Activated CD4-positive, alpha-beta T cell treated with anti-CD3 and anti-CD28 coated beads for 36 hours (primary cell): Measurements from ENCODE around the gene RTBDN. TPM values are rescaled to one million over a fixed set of nuclear protein-coding genes. Genes with fewer than 3 reads are reported as not detected.
"Not testable (repeated sequence)": the region's sequence is repeated elsewhere in the genome, so short reads cannot be mapped to it uniquely, and the experiment has no call there.

Experiments
- ATAC-seq: fragments of 200-7000 bp; cut with Tn5 transposase; one replicate; pipeline ENCODE4 v1.10.0; 2021; ENCODE audit warnings: mild to moderate bottlenecking, moderate library complexity
- CTCF ChIA-PET: fragments of 350-600 bp; sonication (Branson Sonifier 250); formaldehyde crosslinking; loops from one replicate; lab custom pipeline; 2021; ENCODE audit warnings: antibody characterized with exemption; lab: Charles Lee
- POLR2A ChIA-PET: fragments of 350-600 bp; sonication (Branson Sonifier 250); formaldehyde crosslinking; loops from one replicate; lab custom pipeline; 2021; ENCODE audit warnings: antibody characterized with exemption, inconsistent platforms; lab: Charles Lee
- DNase-seq: peaks from one replicate; pipeline ENCODE4 v3.0.0-alpha.2; 2020
- H3K27ac Mint-ChIP-seq: one replicate; pipeline ENCODE4 v1.8.0; 2021; ENCODE audit warnings: mixed read lengths
- H3K27me3 Mint-ChIP-seq: one replicate; pipeline ENCODE4 v1.8.0; 2021; ENCODE audit warnings: mixed read lengths
- H3K36me3 Mint-ChIP-seq: one replicate; pipeline ENCODE4 v1.8.0; 2021; ENCODE audit warnings: low read depth, mixed read lengths
- H3K4me1 Mint-ChIP-seq: one replicate; pipeline ENCODE4 v1.8.0; 2021; ENCODE audit warnings: mixed read lengths
- H3K4me3 Mint-ChIP-seq: one replicate; pipeline ENCODE4 v1.8.0; 2021; ENCODE audit warnings: mild to moderate bottlenecking, moderate library complexity, mixed read lengths
- H3K9me3 Mint-ChIP-seq: one replicate; pipeline ENCODE4 v1.8.0; 2021; ENCODE audit warnings: low read depth, mixed read lengths
- intact Hi-C, 2 experiments: fragments of 100-400 bp; cut with DNase I in 1 of 2; cut with micrococcal nuclease in 1 of 2; formaldehyde crosslinking; loops; one replicate each; pipeline versions ENCODE4 v1.14.2 to v1.15.1; 2022 to 2024; cut with DNase I, micrococcal nuclease
- total RNA-seq, 2 experiments: library from RNA; stranded (reverse); gene quantifications; one replicate each; pipeline ENCODE4 v1.2.3, GENCODE V29; 2021

The RTBDN gene
- total RNA-seq, 2 experiments from 2014 or later, result not detected

DNA sequence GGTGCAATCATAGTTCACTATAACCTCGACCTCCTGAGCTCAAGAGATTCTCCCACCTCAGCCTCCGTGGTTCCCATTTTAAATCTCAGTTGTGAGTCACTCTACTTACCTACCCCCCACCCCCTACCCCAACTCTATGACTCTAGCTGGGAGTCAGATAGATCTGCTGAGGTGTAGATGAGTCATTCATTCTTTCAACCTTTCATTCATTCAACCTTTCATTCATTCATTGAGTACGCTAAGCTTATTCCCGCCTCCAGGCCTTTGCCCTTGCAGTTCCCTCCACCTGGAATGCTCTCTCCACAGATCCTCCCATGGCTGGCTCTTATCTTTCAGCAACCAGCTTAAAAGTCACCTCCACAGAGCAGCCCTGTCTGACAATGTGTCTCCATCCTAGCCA is 2.8 kb upstream of the RTBDN start:
- Mint-ChIP-seq H3K9me3 (no peaks in the 10 kb centered on the region), H3K27ac (no peak overlapping the region), H3K27me3 (peaks cover 71% of the 10 kb centered on the region), H3K36me3 (no peaks in the 10 kb centered on the region), H3K4me3 (no peak overlapping the region), H3K4me1 (peaks cover 41% of the 10 kb centered on the region)
- ChIA-PET CTCF (interaction anchor here (0.5 to 1.8 kb wide), 9 partner anchors 9 to 342 kb away, joined by 3 to 17 read pairs (median 4); no protein-coding TSS in a partner anchor), POLR2A (interaction anchor here (0.6 kb wide), 1 partner anchor 45 kb away, joined by 3 read pairs; no protein-coding TSS in a partner anchor)
- intact Hi-C loops, result no loop called here
- peak; percentile 43 for DNase-seq
- ATAC-seq, result no peak

DNA sequence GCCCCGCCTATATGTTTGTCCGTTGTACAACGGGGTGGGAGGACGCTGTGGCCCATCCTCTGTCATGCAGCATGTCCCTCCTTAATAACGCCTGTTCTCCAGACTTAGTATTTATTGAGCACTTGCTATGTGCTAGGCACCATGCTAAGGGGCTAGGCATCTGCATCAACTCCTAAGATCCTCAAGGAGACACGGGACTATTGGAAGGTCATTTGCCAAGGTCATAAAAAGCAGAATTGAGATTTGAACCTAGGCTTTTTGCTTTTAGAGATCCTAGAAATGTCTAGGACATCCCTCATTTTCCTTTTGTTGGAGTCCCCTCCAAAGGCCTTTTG is 2.1 kb upstream of the RTBDN start:
- CTCF ChIA-PET, result interaction anchor here (0.8 to 1.8 kb wide), 5 partner anchors 8 to 71 kb away, joined by 3 to 17 read pairs (median 4); no protein-coding TSS in a partner anchor
- Mint-ChIP-seq H3K4me3 (no peak overlapping the region), H3K36me3 (no peaks in the 10 kb centered on the region), H3K27ac (no peak overlapping the region), H3K4me1 (peaks cover 42% of the 10 kb centered on the region), H3K27me3 (peaks cover 72% of the 10 kb centered on the region), H3K9me3 (no peaks in the 10 kb centered on the region)
- no peak for DNase-seq
- no peak for ATAC-seq
- POLR2A ChIA-PET, result interaction anchor here (0.6 kb wide), 1 partner anchor 45 kb away, joined by 3 read pairs; no protein-coding TSS in a partner anchor
- intact Hi-C loops, result no loop called here

DNA sequence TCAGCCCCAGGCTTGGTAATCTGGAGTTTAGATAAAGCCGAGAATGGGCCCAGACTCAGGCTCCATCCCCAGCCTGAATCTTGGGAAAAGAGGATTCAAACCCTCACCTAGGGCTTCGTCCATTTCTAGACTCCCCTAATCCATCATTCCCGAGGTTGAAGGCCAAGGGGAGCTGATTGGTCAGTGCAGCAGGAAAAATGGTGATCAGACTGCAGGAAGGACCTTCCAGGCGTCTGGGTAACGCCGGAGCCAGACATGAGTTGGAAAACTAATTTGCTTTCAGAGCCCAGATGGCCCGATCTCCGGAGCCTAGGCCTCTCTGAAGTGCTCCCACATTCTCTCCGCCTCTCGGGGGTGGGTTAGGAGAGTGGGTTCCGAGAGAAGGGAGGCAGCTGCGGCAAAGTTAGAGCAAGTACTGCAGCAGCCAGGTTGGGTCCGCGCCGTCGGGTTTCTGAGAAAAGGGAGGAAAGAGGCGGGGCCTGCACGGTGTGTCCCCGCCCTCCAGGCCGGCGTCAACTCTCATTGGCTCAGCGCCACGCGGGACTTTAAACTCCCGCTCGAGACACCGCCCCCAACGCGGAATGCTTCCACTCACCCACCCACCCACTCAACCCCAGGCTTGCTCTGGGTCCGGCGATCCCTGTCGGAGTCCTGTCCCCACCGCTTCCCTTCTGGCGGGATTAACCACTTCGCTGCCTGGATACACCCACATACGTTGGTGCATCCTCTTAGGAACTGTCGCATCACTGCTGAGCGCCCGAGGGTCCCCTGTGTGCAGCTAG is 788 bp upstream of the RTBDN start:
- intact Hi-C loops, result loop anchor here in 1 of 2 experiments (2.0 kb wide), 1 partner anchor 264 kb away; no protein-coding TSS in a partner anchor
- Mint-ChIP-seq H3K9me3 (no peaks in the 10 kb centered on the region), H3K4me3 (no peak overlapping the region), H3K36me3 (no peaks in the 10 kb centered on the region), H3K27me3 (peaks cover 70% of the 10 kb centered on the region), H3K27ac (no peak overlapping the region), H3K4me1 (peaks cover 31% of the 10 kb centered on the region)
- ChIA-PET POLR2A (no interaction called here), CTCF (interaction anchor here (0.7 to 1.6 kb wide), 7 partner anchors 12 to 550 kb away, joined by 3 to 4 read pairs (median 3); partner anchors contain the start of gene SYCE2)
- ATAC-seq, result no peak
- DNase-seq, result peak; percentile 64

DNA sequence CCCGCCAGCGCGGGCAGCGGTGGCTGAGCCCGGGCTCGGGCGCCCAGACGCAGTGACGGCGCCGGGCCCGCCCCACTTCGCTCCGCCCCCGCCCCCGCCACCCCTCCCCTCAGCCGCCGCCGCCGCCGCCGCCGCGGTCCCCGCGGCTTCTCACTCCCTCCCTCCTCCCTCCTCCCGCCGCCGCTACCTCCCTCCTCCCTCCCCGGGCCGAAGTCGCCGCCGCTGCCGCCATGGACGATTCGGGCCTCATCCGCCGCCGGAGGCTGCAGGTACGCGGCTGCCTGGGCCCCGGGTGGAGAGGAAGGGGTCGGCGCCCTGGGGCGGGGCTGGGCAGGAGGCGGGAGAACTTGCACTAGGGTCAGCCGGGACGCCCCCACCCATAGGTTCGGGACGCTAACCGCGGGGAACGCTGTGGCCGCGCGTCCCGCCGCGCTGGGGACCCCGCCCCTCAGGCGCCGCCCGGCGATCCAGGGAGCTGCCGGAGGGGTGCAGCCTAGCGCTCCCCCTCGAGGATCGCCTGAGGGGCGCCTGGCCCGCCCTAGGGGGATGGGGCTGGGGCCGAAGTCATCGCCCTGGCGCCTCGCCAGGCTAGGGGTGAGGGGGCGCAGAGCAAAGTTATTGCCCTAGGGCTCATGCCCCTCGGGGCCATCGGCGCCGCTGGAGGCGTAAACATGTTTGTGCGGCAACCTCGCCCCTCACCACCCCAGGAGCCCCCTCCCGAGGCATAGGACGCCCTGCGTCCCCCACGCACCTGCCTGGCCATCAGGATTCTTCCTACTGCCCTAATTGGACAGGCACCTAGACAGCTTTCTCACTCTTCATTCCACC is 427 bp downstream of the RTBDN start:
- intact Hi-C loops, result loop anchor here in 1 of 2 experiments (2.0 kb wide), 1 partner anchor 265 kb away; no protein-coding TSS in a partner anchor
- Mint-ChIP-seq H3K36me3 (no peaks in the 10 kb centered on the region), H3K27ac (no peak overlapping the region), H3K4me3 (no peak overlapping the region), H3K9me3 (no peaks in the 10 kb centered on the region), H3K27me3 (peaks cover 66% of the 10 kb centered on the region), H3K4me1 (peaks cover 24% of the 10 kb centered on the region)
- peak; percentile 71 for DNase-seq
- peak; percentile 15 for ATAC-seq
- CTCF ChIA-PET, result interaction anchor here (0.6 to 1.6 kb wide), 6 partner anchors 13 to 551 kb away, joined by 3 to 4 read pairs (median 4); partner anchors contain the start of gene SYCE2
- POLR2A ChIA-PET, result no interaction called here

DNA sequence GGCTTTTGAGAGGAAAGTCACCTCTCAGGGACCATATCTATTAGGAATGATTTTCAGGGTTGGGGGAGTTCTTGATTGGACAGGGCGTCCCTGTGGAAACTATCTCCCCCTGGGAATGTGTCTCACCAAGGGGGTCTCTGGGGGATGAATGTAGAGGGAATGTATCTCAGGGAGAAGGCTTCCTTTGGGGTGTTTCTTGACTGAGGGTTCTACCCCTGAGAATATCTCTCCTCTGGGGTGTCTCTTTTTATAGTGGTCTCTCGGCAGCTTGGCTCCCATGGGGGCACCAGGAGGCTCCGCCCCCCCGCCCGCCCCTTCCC is 1.0 kb downstream of the RTBDN start:
- CTCF ChIA-PET, result interaction anchor here (1.4 to 1.5 kb wide), 2 partner anchors 14 to 67 kb away, joined by 4 read pairs; no protein-coding TSS in a partner anchor
- peaks cover 23% of the 10 kb centered on the region for H3K4me1 Mint-ChIP-seq

DNA sequence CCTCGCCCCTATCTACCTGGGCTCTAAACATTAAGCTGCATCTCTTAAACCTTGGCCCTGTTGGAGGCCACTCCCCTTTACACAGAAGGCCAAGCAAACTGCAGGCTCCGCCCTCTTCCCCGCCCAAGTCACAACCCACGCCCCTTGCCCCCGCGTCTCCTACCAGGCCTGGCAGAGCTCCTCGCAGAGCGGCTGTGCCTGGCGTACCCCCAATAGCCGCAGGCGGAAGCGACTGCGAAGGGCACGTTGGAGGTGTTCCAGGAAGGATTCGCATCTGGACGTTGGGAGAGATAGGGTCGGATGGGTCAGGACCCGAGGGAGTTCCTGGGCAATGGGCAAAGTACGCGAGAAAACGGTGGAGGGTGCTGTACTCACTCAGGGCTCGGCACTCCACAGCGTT is 5.9 kb downstream of the RTBDN start:
- no peak overlapping the region for H3K4me3 Mint-ChIP-seq
- H3K27me3 Mint-ChIP-seq, result peaks cover 56% of the 10 kb centered on the region
- intact Hi-C loops, result loop anchor here in 1 of 2 experiments (10.0 kb wide), 1 partner anchor 254 kb away; no protein-coding TSS in a partner anchor
- no peak overlapping the region for H3K27ac Mint-ChIP-seq
- ATAC-seq (peak; percentile 69), DNase-seq (peak; percentile 71)
- ChIA-PET POLR2A (interaction anchor here (0.6 kb wide), 1 partner anchor 22 kb away, joined by 5 read pairs; the partner anchor contains the start of gene RNASEH2A), CTCF (interaction anchor here (1.0 to 2.7 kb wide), 6 partner anchors 9 to 73 kb away, joined by 3 to 13 read pairs (median 4); partner anchors contain the start of gene GCDH)
- no peaks in the 10 kb centered on the region for H3K36me3 Mint-ChIP-seq
- H3K9me3 Mint-ChIP-seq, result no peaks in the 10 kb centered on the region
- H3K4me1 Mint-ChIP-seq, result peaks cover 19% of the 10 kb centered on the region

More for the DNA sequence above, 1.0 kb downstream of the RTBDN start:
- Mint-ChIP-seq H3K27me3 (peaks cover 68% of the 10 kb centered on the region), H3K9me3 (no peaks in the 10 kb centered on the region), H3K4me3 (peak overlapping the region; percentile 38), H3K27ac (no peak overlapping the region), H3K36me3 (no peaks in the 10 kb centered on the region)
- ATAC-seq (no peak), DNase-seq (no peak)
- POLR2A ChIA-PET, result no interaction called here
- intact Hi-C loops, result no loop called here

DNA sequence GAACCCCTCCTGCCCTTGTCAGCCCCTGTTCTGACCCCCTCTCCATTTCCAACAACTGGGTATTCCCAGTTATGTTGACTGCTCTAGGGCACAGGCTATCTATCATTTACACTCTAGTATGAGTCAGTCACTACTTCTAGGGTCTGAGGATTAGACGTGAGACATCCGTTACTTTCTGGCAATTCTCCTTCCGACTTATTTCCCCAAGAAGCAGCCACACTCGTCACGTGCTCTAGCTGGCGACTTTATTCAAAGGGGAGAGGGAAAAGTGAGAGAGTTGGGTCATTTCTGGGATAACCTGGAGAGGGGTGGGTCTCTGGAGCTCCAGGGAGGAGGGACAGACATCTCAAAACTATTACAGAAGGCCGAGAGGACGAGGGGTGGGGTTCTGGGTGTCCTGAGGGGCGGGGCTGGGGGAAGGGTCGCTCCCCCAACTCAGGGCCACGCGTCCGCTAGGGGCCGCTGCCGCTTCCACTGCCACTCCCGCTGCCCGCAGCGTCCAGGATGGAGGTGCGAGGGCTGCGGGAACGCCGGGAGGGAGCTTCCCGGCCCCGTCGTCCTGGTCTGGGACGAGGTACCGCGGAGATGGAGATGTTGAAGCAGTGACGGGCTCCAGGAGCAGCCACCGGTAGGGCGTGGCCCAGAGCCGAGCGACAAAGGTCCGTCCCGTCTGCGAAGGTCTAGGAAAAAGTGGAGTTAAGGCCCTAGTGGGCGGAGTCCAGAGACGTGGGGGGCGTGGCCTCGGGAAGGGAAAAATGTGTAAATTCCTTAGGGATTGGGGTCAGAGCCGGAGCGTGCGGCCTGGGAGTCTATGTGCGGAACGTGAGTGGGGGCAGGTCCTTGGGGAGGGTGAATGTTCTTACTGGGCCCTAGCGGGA is 8.9 kb downstream of the RTBDN start:
- intact Hi-C loops, result loop anchor here in 1 of 2 experiments (10.0 kb wide), 1 partner anchor 251 kb away; no protein-coding TSS in a partner anchor
- Mint-ChIP-seq H3K9me3 (peaks cover 7% of the 10 kb centered on the region), H3K4me1 (peaks cover 9% of the 10 kb centered on the region), H3K36me3 (no peaks in the 10 kb centered on the region), H3K27ac (no peak overlapping the region), H3K27me3 (peaks cover 35% of the 10 kb centered on the region), H3K4me3 (no peak overlapping the region)
- DNase-seq (peak; percentile 65), ATAC-seq (peak; percentile 50)
- ChIA-PET POLR2A (no interaction called here), CTCF (interaction anchor here (0.5 to 1.6 kb wide), 13 partner anchors 12 to 238 kb away, joined by 3 to 5 read pairs (median 3); partner anchors contain the start of gene RNASEH2A)

DNA sequence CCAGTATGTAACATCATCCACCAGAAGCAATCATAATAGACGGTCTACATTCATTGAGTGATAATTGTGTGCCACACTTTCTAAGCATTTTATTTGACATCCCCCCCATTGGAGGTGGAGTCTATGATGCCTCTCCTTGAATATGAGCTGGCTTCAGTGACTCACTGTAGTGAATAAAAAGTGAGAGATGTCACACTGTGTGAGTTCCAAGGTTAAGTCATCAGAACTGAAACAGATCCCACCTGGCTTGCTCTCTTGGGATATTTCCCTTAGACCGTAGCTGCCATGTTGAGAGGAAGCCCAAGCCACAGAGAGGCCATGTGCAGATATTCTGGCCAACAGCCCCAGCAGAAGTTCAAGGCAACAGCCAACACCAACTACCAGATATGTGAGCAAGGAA is 12.6 kb downstream of the RTBDN start:
- Mint-ChIP-seq H3K4me1 (peaks cover 9% of the 10 kb centered on the region), H3K27me3 (peaks cover 17% of the 10 kb centered on the region), H3K36me3 (no peaks in the 10 kb centered on the region), H3K27ac (no peak overlapping the region), H3K9me3 (peaks cover 7% of the 10 kb centered on the region), H3K4me3 (no peak overlapping the region)
- ATAC-seq, result peak; percentile 53
- no peak for DNase-seq
- CTCF ChIA-PET, result interaction anchor here (1.4 to 1.8 kb wide), 2 partner anchors 54 to 56 kb away, joined by 3 to 10 read pairs; no protein-coding TSS in a partner anchor
- POLR2A ChIA-PET, result interaction anchor here (0.7 kb wide), 1 partner anchor 566 kb away, joined by 3 read pairs; no protein-coding TSS in a partner anchor
- intact Hi-C loops, result loop anchor here in 1 of 2 experiments (5.0 to 10.0 kb wide), 2 partner anchors 36 to 247 kb away; no protein-coding TSS in a partner anchor

DNA sequence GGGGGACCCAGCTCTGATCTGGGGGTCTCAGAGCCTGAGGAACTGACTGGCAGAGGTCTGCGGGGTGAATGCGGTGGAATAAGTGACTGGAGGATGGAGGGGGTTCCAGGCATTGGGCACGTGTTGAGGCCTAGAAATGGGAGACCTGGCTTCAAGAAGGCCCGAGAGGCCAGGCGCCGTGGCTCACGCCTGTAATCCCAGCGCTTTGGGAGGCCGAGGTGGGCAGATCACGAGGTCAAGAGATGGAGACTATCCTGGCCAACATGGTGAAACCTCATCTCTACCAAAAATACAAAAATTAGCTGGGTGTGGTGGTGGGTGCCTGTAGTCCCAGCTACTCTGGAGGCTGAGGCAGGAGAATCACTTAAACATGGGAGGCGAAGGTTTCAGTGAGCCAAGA is 16.6 kb downstream of the RTBDN start:
- not testable (repeated sequence) for ATAC-seq

DNA sequence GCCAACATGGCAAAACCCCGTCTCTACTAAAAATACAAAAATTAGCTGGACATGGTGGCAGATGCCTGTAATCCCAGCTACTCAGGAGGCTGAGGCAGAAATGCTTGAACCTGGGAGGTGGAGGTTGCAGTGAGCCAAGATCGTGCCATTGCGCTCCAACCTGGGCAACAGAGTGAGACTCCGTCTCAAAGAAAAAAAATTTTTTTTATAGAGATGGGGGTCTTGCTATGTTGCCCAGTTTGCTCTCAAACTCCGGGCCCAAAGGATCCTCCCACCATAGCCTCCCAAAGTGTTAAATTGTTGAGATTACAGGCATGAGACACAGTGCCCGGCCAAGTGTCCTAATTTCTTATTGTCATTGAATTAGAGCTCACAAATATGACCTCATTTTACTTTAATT is 17.2 kb downstream of the RTBDN start:
- POLR2A ChIA-PET, ATAC-seq, H3K9me3 Mint-ChIP-seq, H3K27ac Mint-ChIP-seq, H3K27me3 Mint-ChIP-seq, DNase-seq, H3K4me1 Mint-ChIP-seq, intact Hi-C loops, H3K4me3 Mint-ChIP-seq: not testable (repeated sequence)
- CTCF ChIA-PET, result interaction anchor here (0.7 kb wide), 1 partner anchor 1329 kb away, joined by 3 read pairs; no protein-coding TSS in a partner anchor
- H3K36me3 Mint-ChIP-seq, result peaks cover 21% of the 10 kb centered on the region

More for the DNA sequence above, 16.6 kb downstream of the RTBDN start:
- H3K36me3 Mint-ChIP-seq, result peaks cover 16% of the 10 kb centered on the region
- DNase-seq, intact Hi-C loops, H3K9me3 Mint-ChIP-seq, H3K27me3 Mint-ChIP-seq, H3K27ac Mint-ChIP-seq, H3K4me1 Mint-ChIP-seq, H3K4me3 Mint-ChIP-seq: not testable (repeated sequence)
- POLR2A ChIA-PET, result interaction anchor here (0.6 kb wide), 1 partner anchor 123 kb away, joined by 3 read pairs; no protein-coding TSS in a partner anchor
- CTCF ChIA-PET, result interaction anchor here (1.0 to 1.4 kb wide), 2 partner anchors 9 to 29 kb away, joined by 4 to 5 read pairs; no protein-coding TSS in a partner anchor
